ENCODE results near the gene SELENOS.

The SELENOS gene

DNA sequence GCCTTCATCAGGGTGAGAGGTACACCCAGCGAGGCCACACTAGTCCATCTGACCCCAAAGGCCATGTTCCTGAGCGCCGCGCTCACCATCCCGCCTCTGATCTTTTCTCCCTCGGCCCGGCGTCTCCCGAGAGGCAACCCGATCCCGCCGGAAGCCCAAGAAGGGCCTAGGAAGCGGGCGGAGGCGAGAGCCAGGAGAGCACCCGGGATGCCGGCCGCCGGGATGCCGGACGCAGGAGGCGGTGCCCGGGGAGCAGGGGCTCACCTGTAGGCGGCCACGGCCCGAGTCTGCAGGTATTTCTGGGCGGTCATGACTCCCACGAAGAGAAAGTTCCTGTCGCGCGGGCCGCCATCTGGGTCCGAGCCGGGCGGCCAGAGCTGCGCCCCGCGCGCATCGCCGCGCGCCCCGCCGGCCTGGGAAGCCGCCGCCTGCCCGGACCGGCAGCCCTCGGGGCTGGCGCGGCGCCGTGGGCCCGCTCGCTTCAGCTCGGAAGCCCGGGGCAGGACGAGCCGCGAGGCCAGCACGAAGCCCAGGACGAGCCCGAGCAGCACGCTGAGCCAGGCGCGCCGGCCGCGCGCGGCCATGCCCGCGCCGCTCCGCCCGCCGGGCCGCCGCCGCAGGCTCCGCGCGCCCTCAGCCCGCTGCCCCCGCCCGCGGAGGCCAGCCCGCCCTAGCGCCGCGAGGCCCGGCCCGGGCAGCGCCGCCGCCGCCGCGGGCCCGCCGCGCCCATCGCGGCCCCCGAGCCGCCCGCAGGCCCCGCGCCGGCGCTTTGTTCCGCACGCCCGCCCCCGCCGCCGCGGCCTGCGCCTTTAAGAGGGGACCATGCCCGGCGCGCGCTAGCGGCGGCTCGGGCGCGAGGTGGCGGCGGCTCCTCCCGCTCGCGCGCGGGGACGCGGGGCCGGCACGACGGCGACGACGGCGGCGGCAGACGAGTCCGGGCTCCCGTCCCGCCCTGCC is 26.1 kb downstream of the SELENOS start:
- DNase-seq, result peak in 3 of 5 donors; percentile 14 to 66 (median 20)

DNA sequence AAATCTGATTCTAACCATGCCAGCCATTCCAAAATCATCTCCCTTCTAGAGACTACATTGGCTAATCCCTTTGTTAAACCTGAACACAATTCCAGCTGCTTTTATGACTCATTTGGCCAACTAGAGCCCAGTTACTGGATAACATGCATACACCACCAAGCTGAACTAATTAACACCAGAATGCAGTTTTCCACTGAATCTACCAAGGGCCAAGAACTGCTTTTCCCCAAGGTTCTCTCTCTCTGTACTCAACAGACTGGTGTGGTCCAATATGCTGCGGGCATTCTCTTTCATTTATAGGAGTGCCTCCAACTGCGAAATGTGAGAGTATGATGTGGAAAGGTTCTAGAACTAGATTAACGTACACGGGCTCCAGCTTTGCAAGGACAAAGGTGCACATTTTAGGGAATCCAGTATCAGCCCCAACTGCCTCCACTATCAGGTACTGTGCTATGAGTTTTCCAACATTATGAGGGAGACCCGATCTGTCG is 26.9 kb downstream of the SELENOS start:
- no peak for DNase-seq

GRCh38 chr15:101248274-101248673 is 29.0 kb downstream of the SELENOS start:
- peak in 1 of 5 donors; percentile 20 for DNase-seq

DNA sequence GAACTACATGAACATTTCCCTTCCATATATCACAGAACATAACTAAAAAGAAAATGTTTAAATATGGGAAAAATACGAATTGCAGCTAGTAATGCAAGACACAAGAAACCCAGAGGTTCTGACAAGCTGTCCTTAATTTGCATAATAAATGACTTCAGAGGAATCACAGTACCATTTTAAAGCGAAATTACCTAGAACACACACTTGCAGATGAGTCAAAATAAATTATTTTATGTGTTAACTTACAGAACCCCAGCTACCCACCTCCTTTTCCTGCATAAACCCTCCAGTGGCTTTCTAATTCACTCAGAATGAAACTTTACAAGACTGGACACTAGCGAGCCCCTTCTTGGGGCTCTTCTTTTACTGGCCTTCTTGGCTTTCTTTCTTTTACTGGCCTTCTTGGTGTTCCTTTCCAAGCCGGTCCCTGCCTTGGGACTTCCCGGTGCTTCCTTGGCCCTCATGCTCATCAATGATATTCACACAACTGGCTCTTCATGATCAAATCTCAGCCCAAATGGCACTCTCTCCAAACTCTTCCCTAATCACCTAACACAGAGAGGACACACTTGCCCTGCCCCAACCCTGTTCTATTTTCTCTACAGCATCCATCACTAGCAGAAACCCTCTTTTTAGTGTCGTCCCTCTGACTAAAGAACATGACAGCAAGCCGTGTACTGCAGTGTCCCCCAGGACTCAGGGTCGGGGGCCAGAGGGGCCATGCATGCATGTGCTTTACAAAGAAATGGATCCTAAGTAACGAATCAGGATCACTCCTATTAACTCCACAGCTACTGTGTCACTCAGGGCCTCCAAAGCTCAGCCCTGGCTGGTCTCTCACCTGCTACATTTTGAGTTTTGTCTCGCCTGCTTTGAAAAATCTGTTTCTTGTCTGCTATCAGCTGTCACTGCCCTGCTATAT is 30.2 kb downstream of the SELENOS start:
- DNase-seq, result peak in 1 of 5 donors; percentile 43

- no peak for DNase-seq
These were observed 30.9 kb downstream of the SELENOS start for GRCh38 chr15:101246391-101246790.

GRCh38 chr15:101244889-101245668 is 32.2 kb downstream of the SELENOS start:
- DNase-seq, result no peak

GRCh38 chr15:101244036-101244781 is 33.1 kb downstream of the SELENOS start:
- peak in 1 of 5 donors; percentile 24 for DNase-seq

- DNase-seq, result no peak
These were observed 33.9 kb downstream of the SELENOS start for GRCh38 chr15:101243420-101243819.

GRCh38 chr15:101242999-101243336 is 34.3 kb downstream of the SELENOS start:
- DNase-seq, result no peak

- DNase-seq, result peak; percentile 40 to 86 (median 63)
These were observed 34.9 kb downstream of the SELENOS start for GRCh38 chr15:101242160-101242998.

- DNase-seq, result no peak
These were observed 36.9 kb downstream of the SELENOS start for GRCh38 chr15:101240358-101240757.

GRCh38 chr15:101239724-101240136 is 37.6 kb downstream of the SELENOS start:
- DNase-seq, result peak in 1 of 5 donors; percentile 50

DNA sequence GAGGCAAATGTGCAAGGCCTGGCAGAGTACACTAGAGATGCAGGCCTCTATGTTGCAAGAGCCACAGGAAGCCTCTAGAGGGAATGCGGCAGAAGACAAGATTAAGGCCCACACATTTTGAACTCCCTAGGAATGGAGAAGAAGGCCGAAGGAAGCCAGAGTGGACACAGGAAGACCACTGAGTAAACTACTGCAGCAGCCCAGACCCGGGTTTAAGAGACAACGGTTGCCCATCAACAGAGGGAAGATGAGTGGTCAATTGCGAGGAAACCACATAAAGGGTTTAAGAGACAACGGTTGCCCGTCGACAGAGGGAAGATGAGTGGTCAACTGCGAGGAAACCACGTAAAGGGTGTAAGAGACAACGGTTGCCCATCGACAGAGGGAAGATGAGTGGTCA is 40.0 kb downstream of the SELENOS start:
- no peak for DNase-seq

GRCh38 chr15:101233651-101234280 is 43.5 kb downstream of the SELENOS start:
- no peak for DNase-seq

GRCh38 chr15:101232677-101233076 is 44.6 kb downstream of the SELENOS start:
- DNase-seq, result no peak

DNA sequence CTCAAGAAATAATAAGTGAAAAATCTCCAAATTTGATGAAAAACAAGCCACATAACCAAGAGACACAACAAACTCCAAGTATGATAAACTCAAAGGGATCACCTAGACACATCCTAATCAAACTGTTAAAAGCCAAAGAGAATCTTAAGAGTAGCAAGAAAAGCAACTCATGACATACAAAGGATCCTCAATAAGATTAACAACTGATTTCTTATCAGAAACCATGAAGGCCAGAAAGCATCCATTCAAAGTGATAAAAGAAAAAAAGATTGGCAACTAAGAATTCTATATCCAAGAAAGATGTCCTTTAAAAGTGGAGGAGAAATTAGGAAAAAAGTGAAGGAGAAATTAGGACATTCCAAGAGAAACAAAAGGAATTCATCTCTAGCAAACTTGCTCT is 49.0 kb downstream of the SELENOS start:
- DNase-seq, result no peak

DNA sequence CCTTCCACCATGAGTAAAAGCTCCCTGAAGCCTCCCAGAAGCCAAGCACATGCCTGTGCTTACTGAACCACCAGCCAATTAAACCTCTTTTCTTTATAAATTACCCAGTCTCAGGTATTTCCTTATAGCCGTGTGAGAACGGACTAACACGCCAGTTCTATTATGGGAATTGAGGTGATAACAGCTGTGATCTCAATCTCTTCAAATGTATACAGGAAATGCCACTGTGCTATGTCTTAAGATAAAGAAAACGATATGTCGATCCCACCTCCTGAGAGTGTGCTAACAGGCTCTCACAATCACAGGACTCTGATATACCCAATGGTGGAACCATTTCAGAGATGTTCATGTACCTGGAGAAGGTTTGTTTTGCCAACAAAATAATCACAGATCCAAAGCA is 51.6 kb downstream of the SELENOS start:
- no peak for DNase-seq

Measured in T-helper 1 cell (primary cell).